Neutrophil (primary cell): Measurements from ENCODE around the gene SPAG16.
"Not testable (repeated sequence)": the region's sequence is repeated elsewhere in the genome, so short reads cannot be mapped to it uniquely, and the experiment has no call there.

Experiments used
- H3K27ac ChIP-seq: fragments of 200-600 bp; sonication (generic); 2 replicates; pipeline ENCODE4 v1.5.1; 2016; ENCODE audit warnings: mild to moderate bottlenecking, moderate library complexity
- H3K27me3 ChIP-seq: fragments of 200-600 bp; sonication (generic); 2 replicates; pipeline ENCODE4 v1.6.0; 2016; ENCODE audit warnings: mild to moderate bottlenecking
- H3K36me3 ChIP-seq: fragments of 200-600 bp; sonication (generic); 2 replicates; pipeline ENCODE4 v1.5.1; 2017
- H3K4me1 ChIP-seq, 2 experiments: fragments of 200-600 bp in 1 of 2; sonication (generic) in 1 of 2; 1 replicate in 1 of 2; 2 replicates in 1 of 2; pipeline versions ENCODE4 v1.5.1 to v1.6.1; 2013 to 2016; ENCODE audit warnings: low read depth in 1 of 2, low read length in 1 of 2, mild to moderate bottlenecking in 1 of 2, moderate library complexity in 1 of 2; ENCODE audit not compliant: control insufficient read depth in 1 of 2, insufficient read depth in 1 of 2
- H3K4me3 ChIP-seq, 2 experiments: fragments of 200-600 bp in 1 of 2; sonication (generic) in 1 of 2; 1 replicate in 1 of 2; 2 replicates in 1 of 2; pipeline ENCODE4 v1.5.1; 2013 to 2016; ENCODE audit warnings: low read depth in 1 of 2, low read length in 1 of 2, mild to moderate bottlenecking in 1 of 2, moderate library complexity in 1 of 2
- H3K9me3 ChIP-seq: fragments of 200-600 bp; sonication (generic); 2 replicates; pipeline ENCODE4 v1.5.1; 2016
- CTCF ChIP-seq: fragments of 200-600 bp; sonication (generic); IDR thresholded peaks from 2 replicates; pipeline ENCODE4 v1.5.1; 2016; ENCODE audit warnings: antibody characterized with exemption

SPAG16 gene

GRCh38 chr2:213274143-213274542 lies 10.1 kb upstream of the SPAG16 start:
- Histone ChIP-seq H3K9me3 (no peaks in the 10 kb centered on the region), H3K4me1 (no peaks in the 10 kb centered on the region), H3K27ac (no peak overlapping the region), H3K36me3 (no peaks in the 10 kb centered on the region), H3K4me3 (no peak overlapping the region), H3K27me3 (no peaks in the 10 kb centered on the region)
- TF ChIP-seq CTCF = no peak

GRCh38 chr2:213275265-213275664 lies 9.0 kb upstream of the SPAG16 start:
- no peaks in the 10 kb centered on the region for H3K4me1 ChIP-seq
- TF ChIP-seq CTCF = no peak
- no peaks in the 10 kb centered on the region for H3K27me3 ChIP-seq
- no peaks in the 10 kb centered on the region for H3K36me3 ChIP-seq
- H3K4me3 ChIP-seq = no peak overlapping the region
- no peaks in the 10 kb centered on the region for H3K9me3 ChIP-seq
- H3K27ac ChIP-seq = no peak overlapping the region

- H3K36me3 ChIP-seq, H3K4me3 ChIP-seq, H3K27ac ChIP-seq, H3K9me3 ChIP-seq, H3K27me3 ChIP-seq, H3K4me1 ChIP-seq: not testable (repeated sequence)
These were observed 7.1 kb upstream of the SPAG16 start for GRCh38 chr2:213277134-213277533.

- Histone ChIP-seq H3K4me1 (peaks cover 2 to 5% of the 10 kb centered on the region in 2 experiments), H3K36me3 (no peaks in the 10 kb centered on the region), H3K27me3 (peaks cover 7% of the 10 kb centered on the region), H3K9me3 (no peaks in the 10 kb centered on the region), H3K27ac (no peak overlapping the region), H3K4me3 (no peak overlapping the region)
- no peak for TF ChIP-seq CTCF
These were observed 5.1 kb upstream of the SPAG16 start for GRCh38 chr2:213279116-213279620.

GRCh38 chr2:213279971-213280370 lies 4.3 kb upstream of the SPAG16 start:
- Histone ChIP-seq H3K36me3 (no peaks in the 10 kb centered on the region), H3K27me3 (peaks cover 15% of the 10 kb centered on the region), H3K9me3 (no peaks in the 10 kb centered on the region), H3K27ac (no peak overlapping the region), H3K4me1 (peaks cover 2 to 8% of the 10 kb centered on the region in 2 experiments), H3K4me3 (no peak overlapping the region)
- TF ChIP-seq CTCF = no peak

- no peaks in the 10 kb centered on the region for H3K36me3 ChIP-seq
- no peaks in the 10 kb centered on the region for H3K9me3 ChIP-seq
- peaks cover 19% of the 10 kb centered on the region for H3K27me3 ChIP-seq
- peaks cover 2 to 8% of the 10 kb centered on the region in 2 experiments for H3K4me1 ChIP-seq
- H3K27ac ChIP-seq = no peak overlapping the region
- no peak overlapping the region for H3K4me3 ChIP-seq
- TF ChIP-seq CTCF = no peak
These were observed 3.1 kb upstream of the SPAG16 start for GRCh38 chr2:213281156-213281555.
